Measurements from ENCODE around the gene BATF2.
"Not testable (repeated sequence)": the region's sequence is repeated elsewhere in the genome, so short reads cannot be mapped to it uniquely, and the experiment has no call there.

The BATF2 gene

GRCh38 chr11:65013888-65014725 is 17.3 kb upstream of the BATF2 start, which contains the start of gene ARL2:
Gene ARL2, plus strand, starts transcription at chr11:65014160. Its CDS starts 48 bp downstream, at chr11:65014208.
- DNase-seq (ENCODE audit: extremely low read depth in 1 of 2, low read depth in 1 of 2) = peak; percentile 81 to 86

- DNase-seq (ENCODE audit: extremely low read depth in 1 of 2, low read depth in 1 of 2) = peak; percentile 80 to 86
Observed at GRCh38 chr11:65013130-65013887, 16.5 kb upstream of the BATF2 start.

DNA sequence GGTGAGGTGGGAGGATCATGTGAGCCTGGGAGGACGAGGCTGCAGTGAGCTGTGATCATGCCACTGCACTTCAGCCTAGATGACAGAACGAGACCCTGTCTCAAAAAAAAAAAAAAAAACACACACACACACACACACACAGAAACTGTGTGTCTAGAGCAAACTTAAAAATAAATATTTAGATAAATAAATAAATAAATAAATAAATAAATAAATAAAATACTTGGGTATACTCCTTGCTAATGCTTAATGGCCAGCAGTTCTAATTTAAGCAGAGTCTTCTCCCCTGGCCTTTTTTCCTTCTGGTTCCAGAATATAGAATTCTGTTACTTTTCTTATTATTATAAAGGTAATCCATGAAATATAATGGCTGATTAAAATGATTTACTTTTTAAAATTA is 12.1 kb upstream of the BATF2 start:
- DNase-seq (ENCODE audit: extremely low read depth in 1 of 2, low read depth in 1 of 2) = no peak

DNA sequence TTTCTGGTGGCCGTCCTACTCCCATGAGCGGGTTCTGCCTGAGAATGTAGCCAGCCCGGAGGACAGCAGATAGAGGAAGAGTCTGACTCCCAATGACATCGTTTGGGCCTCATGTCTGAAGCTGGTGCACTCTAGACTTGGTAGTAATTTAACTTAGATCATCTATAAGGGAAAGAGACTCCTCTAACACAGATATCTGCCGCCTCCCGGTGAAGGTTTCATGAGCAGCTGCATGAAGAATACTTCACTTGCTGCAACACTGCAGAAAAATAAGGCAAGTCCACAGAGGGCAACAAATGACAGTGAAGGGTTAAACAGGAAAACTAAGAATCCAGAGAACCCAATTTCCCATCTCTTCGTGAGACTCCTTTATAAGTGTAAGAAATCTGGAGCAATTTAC is 11.2 kb upstream of the BATF2 start:
- no peak for DNase-seq (ENCODE audit: extremely low read depth in 1 of 2, low read depth in 1 of 2)

GRCh38 chr11:65003968-65004367 is 7.2 kb upstream of the BATF2 start:
- not testable (repeated sequence) for DNase-seq (ENCODE audit: extremely low read depth in 1 of 2, low read depth in 1 of 2)

GRCh38 chr11:65003282-65003681 is 6.5 kb upstream of the BATF2 start:
- DNase-seq (ENCODE audit: extremely low read depth in 1 of 2, low read depth in 1 of 2) = no peak

- no peak for DNase-seq (ENCODE audit: extremely low read depth in 1 of 2, low read depth in 1 of 2)
Observed at GRCh38 chr11:65002706-65003105, 5.9 kb upstream of the BATF2 start.

GRCh38 chr11:64999478-64999877 is 2.7 kb upstream of the BATF2 start:
- no peak for DNase-seq (ENCODE audit: extremely low read depth in 1 of 2, low read depth in 1 of 2)

GRCh38 chr11:64998690-64999431 is 2.1 kb upstream of the BATF2 start:
- no peak for DNase-seq (ENCODE audit: extremely low read depth in 1 of 2, low read depth in 1 of 2)

GRCh38 chr11:64998141-64998540 is 1.4 kb upstream of the BATF2 start:
- DNase-seq (ENCODE audit: extremely low read depth in 1 of 2, low read depth in 1 of 2) = no peak

- DNase-seq (ENCODE audit: extremely low read depth in 1 of 2, low read depth in 1 of 2) = no peak
Observed at GRCh38 chr11:64996327-64996709, 453 bp downstream of the BATF2 start.

DNA sequence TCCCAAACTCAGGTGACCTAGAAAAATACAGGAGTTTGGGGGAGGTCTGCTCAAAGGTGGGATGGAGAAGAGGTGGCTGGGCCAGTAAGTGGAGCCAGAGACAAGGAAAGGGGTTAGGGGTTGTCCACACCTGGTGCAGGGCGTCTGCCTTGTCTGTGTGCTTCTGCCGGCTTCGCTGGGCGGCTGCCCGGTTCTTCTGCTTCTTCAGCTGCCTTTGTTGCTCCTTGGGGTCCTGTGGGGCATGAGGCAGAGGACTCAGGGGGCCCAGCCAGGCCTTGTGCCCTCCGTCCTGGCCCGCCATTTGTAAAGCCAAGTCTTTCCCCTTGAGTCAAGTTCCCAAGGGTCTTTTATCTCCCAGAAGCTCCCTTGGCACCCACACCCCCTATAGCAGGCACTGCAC is 2.5 kb downstream of the BATF2 start:
- DNase-seq (ENCODE audit: extremely low read depth in 1 of 2, low read depth in 1 of 2) = no peak

- no peak for DNase-seq (ENCODE audit: extremely low read depth in 1 of 2, low read depth in 1 of 2)
Observed at GRCh38 chr11:64990222-64990923, 6.4 kb downstream of the BATF2 start.

DNA sequence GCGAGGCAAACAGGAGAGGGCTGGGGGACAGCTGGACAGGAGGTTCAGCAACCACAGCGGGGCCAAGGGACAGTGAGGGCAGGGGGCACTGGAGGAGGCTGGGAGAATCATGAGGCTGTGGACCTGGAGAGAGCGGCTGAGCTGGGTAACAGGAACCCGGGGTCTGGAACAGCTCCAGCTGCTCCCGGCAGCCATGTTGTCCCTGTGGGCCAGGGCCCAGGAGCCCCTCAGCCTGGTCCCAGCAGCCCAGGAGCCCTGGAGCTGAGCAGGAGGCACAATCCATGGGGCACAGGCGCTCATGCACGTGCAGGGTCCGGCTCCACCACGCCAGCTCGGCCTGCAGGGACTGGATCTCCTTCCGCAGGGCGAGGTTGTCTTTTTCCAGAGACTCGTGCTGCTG is 7.4 kb downstream of the BATF2 start:
- DNase-seq (ENCODE audit: extremely low read depth in 1 of 2, low read depth in 1 of 2) = no peak

- DNase-seq (ENCODE audit: extremely low read depth in 1 of 2, low read depth in 1 of 2) = no peak
Observed at GRCh38 chr11:64987998-64988854, 8.5 kb downstream of the BATF2 start.

- DNase-seq (ENCODE audit: extremely low read depth in 1 of 2, low read depth in 1 of 2) = not testable (repeated sequence)
Observed at GRCh38 chr11:64983339-64983738, 13.4 kb downstream of the BATF2 start.

DNA sequence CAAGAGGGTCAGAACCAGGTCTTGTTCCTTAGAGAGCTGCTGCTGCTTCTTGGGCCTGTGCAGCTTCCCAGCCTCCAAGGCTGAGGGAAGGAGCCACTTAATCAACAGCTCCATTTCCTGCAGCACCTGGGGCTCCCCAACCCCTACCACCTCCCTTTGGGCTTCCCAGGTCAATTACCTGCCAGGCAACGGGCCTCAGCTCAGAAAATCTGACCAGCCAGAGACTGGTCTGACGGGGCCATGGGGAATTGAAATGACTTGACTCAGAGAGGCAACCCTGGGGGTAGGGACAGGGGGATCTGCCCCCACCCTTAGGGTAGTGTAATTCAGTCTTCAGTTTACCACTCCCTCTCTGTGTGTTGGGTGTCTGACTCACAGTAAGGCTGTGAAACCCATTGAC is 20.1 kb downstream of the BATF2 start:
- no peak for DNase-seq (ENCODE audit: extremely low read depth in 1 of 2, low read depth in 1 of 2)

- no peak for DNase-seq (ENCODE audit: extremely low read depth in 1 of 2, low read depth in 1 of 2)
Observed at GRCh38 chr11:64974124-64974523, 22.6 kb downstream of the BATF2 start.

DNA sequence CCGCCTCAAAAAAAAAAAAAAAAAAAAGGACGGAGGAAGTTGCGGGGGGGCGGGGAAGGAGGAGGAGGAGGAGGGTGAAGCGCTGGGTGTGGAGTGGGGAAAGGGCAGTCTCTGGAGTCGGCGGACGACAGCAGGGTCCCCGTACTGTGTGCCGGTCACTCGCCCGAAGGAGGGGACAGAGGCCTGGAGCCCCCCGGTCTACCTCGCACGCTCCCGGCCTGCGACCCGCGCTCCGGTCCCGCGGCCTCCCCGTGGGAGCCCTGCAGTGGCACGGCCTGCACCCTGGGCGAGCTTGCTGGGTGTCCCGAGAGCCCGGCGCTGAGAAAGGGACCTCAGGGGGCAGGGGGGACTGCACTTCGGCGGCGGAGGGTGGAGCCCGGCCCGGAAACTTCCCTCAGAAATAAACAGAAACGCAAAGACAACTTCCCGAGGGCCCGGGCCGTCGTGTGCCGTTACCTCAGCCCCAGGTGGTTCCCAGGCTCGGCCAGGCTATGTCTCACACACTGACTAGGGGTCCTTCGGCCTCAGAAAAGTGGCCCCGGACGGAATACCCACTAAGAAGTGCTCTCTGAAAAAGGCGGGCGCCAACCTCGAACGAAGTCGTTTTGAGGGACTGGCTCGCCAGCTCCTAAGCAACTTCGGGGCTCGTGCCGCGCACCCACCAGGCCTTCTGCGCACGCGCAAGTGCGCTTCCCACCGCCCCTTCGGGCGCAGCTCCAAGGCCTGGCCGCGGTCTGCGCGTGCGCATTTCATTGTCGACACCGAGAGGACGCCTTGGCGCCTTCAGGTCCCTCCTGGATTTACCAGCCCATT is 25.1 kb downstream of the BATF2 start, which contains the start of gene MAJIN:
Gene MAJIN (minus strand): TSS at position 688 of the 813 bp plus-strand sequence. CDS start 12,703 bp downstream, outside the sequence.
- peak; percentile 68 to 82 for DNase-seq (ENCODE audit: extremely low read depth in 1 of 2, low read depth in 1 of 2)

All from stimulated activated CD8-positive, alpha-beta memory T cell treated with anti-CD3 and anti-CD28 coated beads, Interleukin-7, amount 100 ng/mL, for 48 hours (primary cell).